Measurements from ENCODE around the gene DUSP3.

Gene DUSP3

GRCh38 chr17:43732958-43733357, 45.8 kb downstream of the DUSP3 start:
- no peak for DNase-seq (ENCODE audit: low read depth)

GRCh38 chr17:43728081-43728480, 50.7 kb downstream of the DUSP3 start:
- no peak for DNase-seq (ENCODE audit: low read depth)

- DNase-seq (ENCODE audit: low read depth), result no peak
Measured at GRCh38 chr17:43723697-43724359, 54.9 kb downstream of the DUSP3 start.

GRCh38 chr17:43722870-43723665, 55.7 kb downstream of the DUSP3 start:
- no peak for DNase-seq (ENCODE audit: low read depth)

- DNase-seq (ENCODE audit: low read depth), result no peak
Measured at GRCh38 chr17:43722269-43722619, 56.5 kb downstream of the DUSP3 start.

GRCh38 chr17:43721537-43722268, 57.1 kb downstream of the DUSP3 start:
- DNase-seq (ENCODE audit: low read depth), result no peak

GRCh38 chr17:43720311-43721060, 58.3 kb downstream of the DUSP3 start:
- peak; percentile 64 for DNase-seq (ENCODE audit: low read depth)

GRCh38 chr17:43719578-43719977, 59.2 kb downstream of the DUSP3 start:
- DNase-seq (ENCODE audit: low read depth), result no peak

GRCh38 chr17:43718544-43718943, 60.2 kb downstream of the DUSP3 start:
- DNase-seq (ENCODE audit: low read depth), result no peak

GRCh38 chr17:43717913-43718312, 60.9 kb downstream of the DUSP3 start:
- no peak for DNase-seq (ENCODE audit: low read depth)
